ENCODE data around the gene FUBP3.

Gene FUBP3

GRCh38 chr9:130608554-130609134 lies 29.3 kb downstream of the FUBP3 start:
- DNase-seq, result no peak

- no peak for DNase-seq
These were observed 29.8 kb downstream of the FUBP3 start for GRCh38 chr9:130609163-130609562.

- DNase-seq, result no peak
These were observed 31.7 kb downstream of the FUBP3 start for GRCh38 chr9:130610862-130611707.

- DNase-seq, result no peak
These were observed 37.1 kb downstream of the FUBP3 start for GRCh38 chr9:130616451-130616850.

GRCh38 chr9:130623466-130623865 lies 44.1 kb downstream of the FUBP3 start:
- no peak for DNase-seq

- no peak for DNase-seq
These were observed 44.8 kb downstream of the FUBP3 start for GRCh38 chr9:130624154-130624553.

GRCh38 chr9:130626249-130626996 lies 47.0 kb downstream of the FUBP3 start:
- DNase-seq, result no peak

- no peak for DNase-seq
These were observed 47.7 kb downstream of the FUBP3 start for GRCh38 chr9:130627051-130627450.

- no peak for DNase-seq
These were observed 48.8 kb downstream of the FUBP3 start for GRCh38 chr9:130627896-130628792.

GRCh38 chr9:130629443-130630070 lies 50.2 kb downstream of the FUBP3 start:
- no peak for DNase-seq

GRCh38 chr9:130630071-130630450 lies 50.7 kb downstream of the FUBP3 start:
- DNase-seq, result no peak

GRCh38 chr9:130630506-130631330 lies 51.3 kb downstream of the FUBP3 start:
- DNase-seq, result no peak

GRCh38 chr9:130631331-130632080 lies 52.1 kb downstream of the FUBP3 start:
- DNase-seq, result no peak

- DNase-seq, result no peak
These were observed 52.8 kb downstream of the FUBP3 start for GRCh38 chr9:130632081-130632710.

- no peak for DNase-seq
These were observed 53.5 kb downstream of the FUBP3 start for GRCh38 chr9:130632841-130633240.

GRCh38 chr9:130633336-130634190 lies 54.2 kb downstream of the FUBP3 start:
- DNase-seq, result no peak

- no peak for DNase-seq
These were observed 54.9 kb downstream of the FUBP3 start for GRCh38 chr9:130634191-130634768.

- no peak for DNase-seq
These were observed 55.4 kb downstream of the FUBP3 start for GRCh38 chr9:130634801-130635200.

- DNase-seq, result no peak
These were observed 55.9 kb downstream of the FUBP3 start for GRCh38 chr9:130635306-130635705.
